Midbrain (tissue), 1 donor: Measurements from ENCODE around the gene BICDL2.

ENCODE experiments used
- DNase-seq: peaks from one replicate; lab custom pipeline; 2025; lab: John Stamatoyannopoulos, UW

The BICDL2 gene

GRCh38 chr16:2983706-2984136 is 53.0 kb downstream of the BICDL2 start:
- DNase-seq: peak; percentile 61

GRCh38 chr16:2982402-2982801 is 54.3 kb downstream of the BICDL2 start:
- no peak for DNase-seq

GRCh38 chr16:2981899-2982250 is 54.9 kb downstream of the BICDL2 start:
- no peak for DNase-seq

- no peak for DNase-seq
These were observed 55.4 kb downstream of the BICDL2 start for GRCh38 chr16:2981177-2981898.

GRCh38 chr16:2980227-2981176 is 56.2 kb downstream of the BICDL2 start, which contains the start of gene PKMYT1:
Gene PKMYT1 (minus strand): TSS chr16:2980446. CDS start chr16:2979657, 789 bp downstream.
- peak; percentile 89 for DNase-seq

GRCh38 chr16:2979669-2980226 is 57.0 kb downstream of the BICDL2 start:
- no peak for DNase-seq
